ENCODE results near the gene TRAPPC1. TPM values are rescaled to one million over a fixed set of nuclear protein-coding genes. Genes with fewer than 3 reads are reported as not detected.

Gene TRAPPC1
- total RNA-seq, 1 donor from 2014 or later: 14.3 TPM

DNA sequence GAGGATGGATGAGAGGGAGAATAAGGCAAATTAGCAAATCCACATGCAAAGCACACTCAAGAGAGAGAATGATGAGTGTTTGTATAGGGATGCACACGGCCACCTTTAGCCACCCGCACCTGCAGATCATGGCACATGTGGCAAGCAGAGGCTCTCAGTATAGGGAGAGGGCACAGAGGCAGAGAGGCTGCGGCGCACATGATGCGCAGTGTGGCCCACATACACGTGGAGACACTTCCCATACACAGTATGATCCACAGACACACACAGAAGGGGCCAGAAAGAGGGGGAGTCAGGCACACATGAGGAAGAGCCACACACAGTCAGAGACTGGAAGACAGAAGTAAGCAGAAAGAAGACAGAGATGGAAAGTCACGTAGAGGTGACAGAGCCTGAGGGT, 49.7 kb downstream of the TRAPPC1 start:
- no peak for DNase-seq (ENCODE audit: low spot score in 2 of 2)
- FAIRE-seq: no peak

DNA sequence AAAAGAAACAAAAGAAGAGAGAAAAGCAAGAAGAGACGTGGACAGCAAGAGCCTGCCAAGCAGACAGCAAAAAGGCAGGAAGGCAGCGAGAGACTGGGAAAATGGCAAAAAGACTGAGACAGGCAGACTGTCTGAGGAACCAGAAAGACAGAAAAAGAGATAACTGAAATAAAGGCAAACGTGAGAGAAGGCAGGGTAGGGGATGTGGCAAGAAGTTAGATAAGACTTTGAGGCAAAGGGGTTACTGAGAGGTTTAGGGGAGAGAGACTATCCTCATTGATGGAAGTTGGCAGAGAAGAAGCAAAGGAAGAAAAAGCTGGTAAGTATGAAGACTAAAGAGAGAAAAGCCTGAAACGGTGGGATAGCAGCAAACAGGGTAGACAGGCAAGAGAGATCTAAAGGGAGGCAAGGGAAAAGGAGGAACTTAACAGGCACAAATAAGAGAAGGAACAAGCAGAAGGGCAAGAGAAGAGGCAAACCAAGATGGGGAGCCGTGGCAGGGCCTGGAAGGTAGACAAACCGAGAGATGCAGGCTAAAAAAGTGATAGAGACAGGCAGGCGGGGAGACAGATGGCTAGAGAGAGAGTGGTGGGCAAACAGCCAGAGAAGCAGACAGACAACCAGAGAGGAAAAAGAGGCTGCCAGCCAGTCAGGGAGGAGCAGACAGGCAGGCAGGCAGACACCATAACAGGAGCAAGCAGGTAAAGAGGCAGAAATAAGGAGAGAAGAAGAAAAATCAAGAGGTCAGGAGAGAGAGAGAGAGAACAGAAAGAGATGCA, 50.3 kb downstream of the TRAPPC1 start:
- no peak for FAIRE-seq
- no peak for DNase-seq (ENCODE audit: low spot score in 2 of 2)

Small RNAs within 50 kb of the gene (small RNA-seq; reads per million reads assigned to genes)
- gene SCARNA21: 131 reads per million, percentile 98 among the genes with 10 or more reads in this experiment

Other genes with a start within 250 kb of the TRAPPC1 start
- gene TP53, start 244.5 kb downstream of the TRAPPC1 start, total RNA-seq: 6.9 TPM
- gene WRAP53, start 243.5 kb downstream of the TRAPPC1 start, total RNA-seq: 11.8 TPM
- gene EFNB3, start 226.7 kb downstream of the TRAPPC1 start, total RNA-seq: 17.5 TPM
- 1.2 TPM for gene DNAH2, start 214.2 kb downstream of the TRAPPC1 start, total RNA-seq
- gene KDM6B, start 97.7 kb downstream of the TRAPPC1 start, total RNA-seq: 15.1 TPM
- 1.2 TPM for gene TMEM88, start 76.9 kb downstream of the TRAPPC1 start, total RNA-seq
- 30.2 TPM for gene NAA38, start 74.4 kb downstream of the TRAPPC1 start, total RNA-seq
- 15.1 TPM for gene CYB5D1, start 73.9 kb downstream of the TRAPPC1 start, total RNA-seq
- 276 TPM for gene CHD3, start 43.2 kb downstream of the TRAPPC1 start, total RNA-seq
- gene RNF227, start 15.7 kb downstream of the TRAPPC1 start, total RNA-seq: 8.2 TPM
- gene KCNAB3, start 2.1 kb downstream of the TRAPPC1 start, total RNA-seq: 1.2 TPM
- gene CNTROB, start 260 bp upstream of the TRAPPC1 start, total RNA-seq: 25.3 TPM
- gene GUCY2D, start 70.7 kb upstream of the TRAPPC1 start, total RNA-seq: under 0.01 TPM
- under 0.01 TPM for gene ALOX15B, start 107.1 kb upstream of the TRAPPC1 start, total RNA-seq
- not detected for gene ALOX12B, start 155.8 kb upstream of the TRAPPC1 start, total RNA-seq
- gene ALOXE3, start 186.6 kb upstream of the TRAPPC1 start, total RNA-seq: 0.82 TPM
- gene HES7, start 192.2 kb upstream of the TRAPPC1 start, total RNA-seq: 1.2 TPM
- gene PER1, start 220.5 kb upstream of the TRAPPC1 start, total RNA-seq: 6.5 TPM
- gene VAMP2, start 231.0 kb upstream of the TRAPPC1 start, total RNA-seq: 23.6 TPM
- 23.6 TPM for gene TMEM107, start 244.4 kb upstream of the TRAPPC1 start, total RNA-seq

All from frontal cortex (tissue), 4 donors.